Measurements from ENCODE around the gene DNAH10. TPM values are rescaled to one million over a fixed set of nuclear protein-coding genes. Genes with fewer than 3 reads are reported as not detected.

The DNAH10 gene
- total and polyA plus RNA-seq, 10 of the 15 experiments (the other 5 are each of a cell fraction or from before 2014, with no cell fraction given): 0.01 to 0.32 (median 0.06) TPM

GRCh38 chr12:123900871-123901376, 138.8 kb downstream of the DNAH10 start:
- intact Hi-C loops (cut with micrococcal nuclease; ENCODE audit: unreplicated experiment) (no loop called here), in situ Hi-C loops (cut with MboI) (no loop called here)
- Histone ChIP-seq H3K4me2 (ENCODE audit: control insufficient read depth, insufficient read depth) (no peak overlapping the region), H3K9ac (ENCODE audit: control insufficient read depth, insufficient read depth, low read length) (no peak overlapping the region), H3K9me3 (replicated peaks; ENCODE audit: control insufficient read depth, insufficient read depth, low read length) (no peaks in the 10 kb centered on the region), H3K27ac (ENCODE audit: control insufficient read depth, insufficient read depth) (no peak overlapping the region), H4K20me1 (ENCODE audit: control insufficient read depth, insufficient read depth) (no peaks in the 10 kb centered on the region), H2AFZ (ENCODE audit: control insufficient read depth, low read depth, low read length) (no peak overlapping the region), H3K36me3 (ENCODE audit: control insufficient read depth in 2 of 2, insufficient read depth in 2 of 2, low read length in 1 of 2) (no peaks in the 10 kb centered on the region), H3K79me2 (ENCODE audit: control insufficient read depth, insufficient read depth, low read length) (no peaks in the 10 kb centered on the region), H3K27me3 (replicated peaks in 1 of 2; ENCODE audit: control insufficient read depth in 2 of 2, insufficient read depth in 2 of 2, low read length in 1 of 2) (no peaks in the 10 kb centered on the region; a peak in 2 of 4 replicates), H3K4me1 (ENCODE audit: control insufficient read depth, insufficient read depth, low read length) (no peaks in the 10 kb centered on the region), H3K4me3 (no peak overlapping the region)
- no TSS peak for BruUV-seq (replicated peaks)
- TF ChIP-seq USF1 (IDR thresholded peaks at IDR 0.05; ENCODE audit: borderline replicate concordance, extremely low read length, insufficient read depth, low read depth, low read length) (peak; percentile 31), RAD21 (IDR thresholded peaks at IDR 0.05; ENCODE audit: insufficient read depth, low read depth, low read length) (no peak)
- ATAC-seq (no peak), FAIRE-seq (no peak), DNase-seq (ENCODE audit: low read depth, low spot score) (no peak)
- SMC1A ChIA-PET (ENCODE audit: uncharacterized antibody, unreplicated experiment): interaction anchor here (0.7 kb wide), 1 partner anchor 83 kb away, joined by 3 read pairs; no protein-coding TSS in a partner anchor
- WGBS (ENCODE audit: insufficient coverage, insufficient replicate concordance, low lambda C conversion rate, missing lambda C conversion rate): 44% methylated on average over 9 of the region's 9 CpGs
- CTCF ChIA-PET: interaction anchor here (6.9 kb wide), 1 partner anchor 84 kb away, joined by 101 read pairs; no protein-coding TSS in a partner anchor
- POLR2A ChIA-PET: no interaction called here
- RAD21 ChIA-PET (ENCODE audit: unreplicated experiment): interaction anchor here (0.8 kb wide), 1 partner anchor 59 kb away, joined by 3 read pairs; no protein-coding TSS in a partner anchor

- TF ChIP-seq CHD4 (IDR thresholded peaks at IDR 0.05): no peak
- intact Hi-C loops (cut with micrococcal nuclease; ENCODE audit: unreplicated experiment) (no loop called here), in situ Hi-C loops (cut with MboI) (no loop called here)
- DNase-seq (ENCODE audit: low read depth, low spot score) (no peak), FAIRE-seq (no peak), ATAC-seq (no peak)
- ChIA-PET POLR2A (no interaction called here), CTCF (interaction anchor here (1.0 to 6.9 kb wide), 4 partner anchors 69 to 130 kb away, joined by 3 to 101 read pairs (median 12); no protein-coding TSS in a partner anchor), RAD21 (ENCODE audit: unreplicated experiment) (no interaction called here), SMC1A (ENCODE audit: uncharacterized antibody, unreplicated experiment) (interaction anchor here (3.7 kb wide), 1 partner anchor 82 kb away, joined by 43 read pairs; no protein-coding TSS in a partner anchor)
- 32% methylated on average over 10 of the region's 13 CpGs for WGBS (ENCODE audit: insufficient coverage, insufficient replicate concordance, low lambda C conversion rate, missing lambda C conversion rate)
- H4K20me1 ChIP-seq (ENCODE audit: control insufficient read depth, insufficient read depth): no peaks in the 10 kb centered on the region
- BruUV-seq (replicated peaks): no TSS peak
- no peak overlapping the region for H3K4me2 ChIP-seq (ENCODE audit: control insufficient read depth, insufficient read depth)
- no peak overlapping the region for H3K9ac ChIP-seq (ENCODE audit: control insufficient read depth, insufficient read depth, low read length)
- no peak overlapping the region for H3K4me3 ChIP-seq
- H3K27me3 ChIP-seq (replicated peaks in 1 of 2; ENCODE audit: control insufficient read depth in 2 of 2, insufficient read depth in 2 of 2, low read length in 1 of 2): no peaks in the 10 kb centered on the region; a peak in 1 of 4 replicates
- no peaks in the 10 kb centered on the region for H3K36me3 ChIP-seq (ENCODE audit: control insufficient read depth in 2 of 2, insufficient read depth in 2 of 2, low read length in 1 of 2)
- H2AFZ ChIP-seq (ENCODE audit: control insufficient read depth, low read depth, low read length): no peak overlapping the region
- no peaks in the 10 kb centered on the region for H3K9me3 ChIP-seq (replicated peaks; ENCODE audit: control insufficient read depth, insufficient read depth, low read length)
- no peaks in the 10 kb centered on the region for H3K4me1 ChIP-seq (ENCODE audit: control insufficient read depth, insufficient read depth, low read length)
- H3K79me2 ChIP-seq (ENCODE audit: control insufficient read depth, insufficient read depth, low read length): no peaks in the 10 kb centered on the region
- H3K27ac ChIP-seq (ENCODE audit: control insufficient read depth, insufficient read depth): no peak overlapping the region
Observed at GRCh38 chr12:123902821-123903220, 140.7 kb downstream of the DNAH10 start.
